H9 (cell line): ENCODE data around the gene SLC12A5. TPM values are rescaled to one million over a fixed set of nuclear protein-coding genes. Genes with fewer than 3 reads are reported as not detected.

Experiments
- DNase-seq: peaks from one replicate; pipeline ENCODE4 v3.0.0-alpha.2; 2017
- H2AFZ ChIP-seq: one replicate; pipeline ENCODE4 v1.6.1; 2013; ENCODE audit warnings: mild to moderate bottlenecking, low read length, control low read depth, moderate library complexity
- H2AK5ac ChIP-seq: 2 replicates; pipeline ENCODE4 v1.6.1; 2013; ENCODE audit warnings: low read length, control low read depth, mixed read lengths; ENCODE audit not compliant: insufficient read length
- H2BK120ac ChIP-seq: one replicate; pipeline ENCODE4 v1.6.1; 2013; ENCODE audit warnings: low read depth, mild to moderate bottlenecking, low read length, control low read depth, inconsistent platforms; ENCODE audit not compliant: poor library complexity, severe bottlenecking
- H2BK12ac ChIP-seq: 2 replicates; pipeline ENCODE4 v1.6.1; 2013; ENCODE audit warnings: low read length, control low read depth, mixed read lengths, low read depth; ENCODE audit not compliant: insufficient read length
- H2BK15ac ChIP-seq: 2 replicates; pipeline ENCODE4 v1.6.1; 2013; ENCODE audit warnings: low read depth, low read length, control low read depth
- H2BK20ac ChIP-seq: one replicate; pipeline ENCODE4 v1.6.1; 2013; ENCODE audit warnings: low read depth, mild to moderate bottlenecking, low read length, control low read depth, inconsistent platforms; ENCODE audit not compliant: poor library complexity, severe bottlenecking
- H2BK5ac ChIP-seq: 2 replicates; pipeline ENCODE4 v1.6.1; 2013; ENCODE audit warnings: low read length, control low read depth, mixed read lengths; ENCODE audit not compliant: insufficient read length
- H3K14ac ChIP-seq: 2 replicates; pipeline ENCODE4 v1.6.1; 2013; ENCODE audit warnings: low read length, control low read depth; ENCODE audit not compliant: insufficient read depth
- H3K18ac ChIP-seq: 2 replicates; pipeline ENCODE4 v1.6.1; 2013; ENCODE audit warnings: low read depth, mild to moderate bottlenecking, mixed read lengths, low read length, control low read depth; ENCODE audit not compliant: insufficient read length
- H3K23ac ChIP-seq: 2 replicates; pipeline ENCODE4 v1.6.1; 2013; ENCODE audit warnings: low read length, control low read depth, mixed read lengths, low read depth; ENCODE audit not compliant: insufficient read length
- H3K23me2 ChIP-seq: 2 replicates; pipeline ENCODE4 v1.6.1; 2013; ENCODE audit warnings: low read depth, mild to moderate bottlenecking, mixed read lengths, low read length, control low read depth; ENCODE audit not compliant: insufficient read length, poor library complexity, severe bottlenecking
- H3K27ac ChIP-seq: 2 replicates; pipeline ENCODE4 v1.5.1; 2013; ENCODE audit warnings: low read length, control low read depth, mixed read lengths, low read depth; ENCODE audit not compliant: insufficient read length
- H3K27me3 ChIP-seq: 2 replicates; pipeline ENCODE4 v1.6.1; 2013; ENCODE audit warnings: low read length, control low read depth, inconsistent platforms; ENCODE audit not compliant: insufficient read depth
- H3K4ac ChIP-seq: 2 replicates; pipeline ENCODE4 v1.6.1; 2013; ENCODE audit warnings: low read depth, mild to moderate bottlenecking, control low read depth, inconsistent platforms, low read length, moderate library complexity
- H3K4me1 ChIP-seq: 2 replicates; pipeline ENCODE4 v1.6.1; 2013; ENCODE audit warnings: low read length, control low read depth, inconsistent platforms; ENCODE audit not compliant: insufficient read depth
- H3K4me2 ChIP-seq: 2 replicates; pipeline ENCODE4 v1.6.1; 2013; ENCODE audit warnings: low read length, control low read depth, mixed read lengths; ENCODE audit not compliant: insufficient read length, insufficient read depth
- H3K56ac ChIP-seq: 2 replicates; pipeline ENCODE4 v1.6.1; 2013; ENCODE audit warnings: low read depth, mild to moderate bottlenecking, mixed read lengths, low read length, control low read depth; ENCODE audit not compliant: insufficient read length
- H3K79me1 ChIP-seq: 2 replicates; pipeline ENCODE4 v1.6.1; 2013; ENCODE audit warnings: low read depth, mild to moderate bottlenecking, moderate library complexity, low read length, control low read depth, inconsistent platforms; ENCODE audit not compliant: insufficient read depth, poor library complexity, severe bottlenecking
- H3K79me2 ChIP-seq: 2 replicates; pipeline ENCODE4 v1.6.1; 2013; ENCODE audit warnings: low read length, control low read depth, inconsistent platforms; ENCODE audit not compliant: insufficient read depth
- H3K9ac ChIP-seq: 2 replicates; pipeline ENCODE4 v1.6.1; 2013; ENCODE audit warnings: low read length, control low read depth, mixed read lengths; ENCODE audit not compliant: insufficient read length; ENCODE audit errors: extremely low read depth
- H3K9me3 ChIP-seq: one replicate; pipeline ENCODE4 v1.6.1; 2013; ENCODE audit warnings: low read depth, low read length, inconsistent platforms; ENCODE audit not compliant: control insufficient read depth
- H3T11ph ChIP-seq: one replicate; pipeline ENCODE4 v1.6.1; 2013; ENCODE audit warnings: mild to moderate bottlenecking, low read length, control low read depth, inconsistent platforms
- H4K20me1 ChIP-seq: one replicate; pipeline ENCODE4 v1.6.1; 2013; ENCODE audit not compliant: control insufficient read depth, insufficient read length, insufficient read depth
- H4K5ac ChIP-seq: 2 replicates; pipeline ENCODE4 v1.6.1; 2013; ENCODE audit warnings: low read depth, mild to moderate bottlenecking, mixed read lengths, low read length, control low read depth; ENCODE audit not compliant: insufficient read length
- H4K8ac ChIP-seq: replicated peaks from 2 replicates; pipeline ENCODE4 v1.6.1; 2013; ENCODE audit warnings: low read length, control low read depth, mixed read lengths, low read depth; ENCODE audit not compliant: insufficient read length
- H4K91ac ChIP-seq: 2 replicates; pipeline ENCODE4 v1.6.1; 2013; ENCODE audit warnings: low read depth, mild to moderate bottlenecking, moderate library complexity, mixed read lengths, low read length, control low read depth; ENCODE audit not compliant: insufficient read length
- H3K27ac Mint-ChIP-seq, 3 experiments: 2 replicates in 2 of 3; 3 replicates in 1 of 3; pipeline ENCODE4 v1.8.0; 2020 to 2021; ENCODE audit warnings: mixed read lengths in 3 of 3, mild to moderate bottlenecking in 1 of 3, moderate library complexity in 1 of 3
- H3K27me3 Mint-ChIP-seq: 2 replicates; pipeline ENCODE4 v1.8.0; 2021; ENCODE audit warnings: low read depth, mild to moderate bottlenecking, moderate library complexity, mixed read lengths
- H3K36me3 Mint-ChIP-seq, 3 experiments: 2 replicates in 2 of 3; 3 replicates in 1 of 3; pipeline ENCODE4 v1.8.0; 2020 to 2021; ENCODE audit warnings: low read depth in 3 of 3, mixed read lengths in 3 of 3; ENCODE audit not compliant: insufficient read depth in 1 of 3
- H3K4me1 Mint-ChIP-seq, 2 experiments: 2 replicates each; pipeline ENCODE4 v1.8.0; 2020; ENCODE audit warnings: mixed read lengths in 2 of 2
- H3K4me3 Mint-ChIP-seq, 2 experiments: 2 replicates in 1 of 2; 3 replicates in 1 of 2; pipeline ENCODE4 v1.8.0; 2020 to 2021; ENCODE audit warnings: mild to moderate bottlenecking in 2 of 2, mixed read lengths in 2 of 2, moderate library complexity in 1 of 2
- H3K9me3 Mint-ChIP-seq, 2 experiments: 2 replicates in 1 of 2; 3 replicates in 1 of 2; pipeline ENCODE4 v1.8.0; 2020; ENCODE audit warnings: mild to moderate bottlenecking in 2 of 2, mixed read lengths in 2 of 2, moderate library complexity in 1 of 2
- CTCF ChIP-seq: fragments of 200-600 bp; sonication (generic); conservative IDR thresholded peaks from 3 replicates; pipeline ENCODE4 v1.8.0; 2021; ENCODE audit warnings: antibody characterized with exemption, mild to moderate bottlenecking
- WGBS: extraction: QIAGEN DNeasy Blood & Tissue Kit; methylation state at CpG from one replicate; pipeline ENCODE4 v1.1.7; 2013; ENCODE audit warnings: missing lambda C conversion rate, low lambda C conversion rate, mixed read lengths; ENCODE audit not compliant: insufficient read length; ENCODE audit errors: extremely low coverage; 5-methylcytosine and 5-hydroxymethylcytosine counted together
- total RNA-seq: library from RNA; stranded (reverse); gene quantifications from 2 replicates; pipeline ENCODE4 v1.2.1, GENCODE V29; 2021

The SLC12A5 gene
- total RNA-seq, 1 experiment from 2014 or later: 8.7 TPM

DNA sequence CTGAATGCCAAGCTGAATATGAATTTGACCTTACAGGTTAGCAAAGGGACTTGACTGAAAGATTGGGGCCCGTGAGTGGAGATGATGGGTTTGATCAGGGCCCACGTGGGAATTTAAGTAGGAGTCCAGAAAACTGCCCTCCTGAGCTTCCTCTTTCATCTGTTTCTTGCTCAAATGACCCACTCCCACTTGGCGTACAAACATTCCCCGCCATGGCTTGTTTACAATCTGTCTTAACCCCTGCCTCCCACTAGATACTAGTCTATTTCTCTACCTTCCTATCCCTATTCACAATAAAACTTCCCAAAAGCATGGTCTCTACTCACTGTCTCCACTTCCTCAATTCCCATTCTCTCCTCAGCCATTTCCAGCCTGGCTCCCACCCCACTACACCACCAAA lies 10.9 kb upstream of the SLC12A5 start:
- no peak overlapping the region for H4K91ac ChIP-seq
- H3K79me2 ChIP-seq: no peaks in the 10 kb centered on the region
- no peak overlapping the region for H2AFZ ChIP-seq
- H2BK15ac ChIP-seq: no peak overlapping the region
- H3K9me3 ChIP-seq: no peaks in the 10 kb centered on the region
- H4K20me1 ChIP-seq: no peaks in the 10 kb centered on the region
- H4K5ac ChIP-seq: no peak overlapping the region
- H3K27me3 ChIP-seq: no peaks in the 10 kb centered on the region; the same call in 1 of the 2 replicates
- H3K18ac ChIP-seq: no peak overlapping the region
- peaks cover 12% of the 10 kb centered on the region for H3K23me2 ChIP-seq
- WGBS: no CpG with 5 or more reads among the region's 4 CpGs
- H3K36me3 Mint-ChIP-seq: peaks cover 0 to 4% (median 2%) of the 10 kb centered on the region in 3 experiments; a peak in 1 of 7 replicates
- no peak overlapping the region; a peak in 1 of 7 replicates for H3K27ac Mint-ChIP-seq
- no peaks in the 10 kb centered on the region for H3K9me3 Mint-ChIP-seq
- no peak overlapping the region for H4K8ac ChIP-seq
- no peak overlapping the region for H3K27ac ChIP-seq
- H3K4me1 ChIP-seq: peaks cover 4% of the 10 kb centered on the region; the same call in 1 of the 2 replicates
- no peak overlapping the region for H3K4me2 ChIP-seq
- no peak overlapping the region for H2BK12ac ChIP-seq
- H2BK120ac ChIP-seq: no peak overlapping the region
- H2BK20ac ChIP-seq: no peak overlapping the region
- H3K14ac ChIP-seq: no peak overlapping the region
- no peak overlapping the region for H2AK5ac ChIP-seq
- no peak overlapping the region for H2BK5ac ChIP-seq
- H3K23ac ChIP-seq: no peak overlapping the region
- H3K79me1 ChIP-seq: no peaks in the 10 kb centered on the region
- no peak overlapping the region for H3K56ac ChIP-seq
- no peak overlapping the region for H3K9ac ChIP-seq
- H3T11ph ChIP-seq: no peak overlapping the region
- DNase-seq: no peak
- H3K4me3 Mint-ChIP-seq: no peak overlapping the region
- no peak for TF ChIP-seq CTCF
- no peak overlapping the region for H3K4ac ChIP-seq
- peaks cover 13% of the 10 kb centered on the region for H3K27me3 Mint-ChIP-seq
- H3K4me1 Mint-ChIP-seq: peaks cover 13 to 23% of the 10 kb centered on the region in 2 experiments
